GM18502 (cell line): Measurements from ENCODE around the gene TMOD2.

Source experiments
- ATAC-seq: cut with Tn5 transposase; IDR thresholded peaks from one replicate; pipeline ENCODE4 v1.9.1; 2021; ENCODE audit warnings: mild to moderate bottlenecking; ENCODE audit not compliant: unreplicated experiment, poor library complexity

TMOD2 gene

DNA sequence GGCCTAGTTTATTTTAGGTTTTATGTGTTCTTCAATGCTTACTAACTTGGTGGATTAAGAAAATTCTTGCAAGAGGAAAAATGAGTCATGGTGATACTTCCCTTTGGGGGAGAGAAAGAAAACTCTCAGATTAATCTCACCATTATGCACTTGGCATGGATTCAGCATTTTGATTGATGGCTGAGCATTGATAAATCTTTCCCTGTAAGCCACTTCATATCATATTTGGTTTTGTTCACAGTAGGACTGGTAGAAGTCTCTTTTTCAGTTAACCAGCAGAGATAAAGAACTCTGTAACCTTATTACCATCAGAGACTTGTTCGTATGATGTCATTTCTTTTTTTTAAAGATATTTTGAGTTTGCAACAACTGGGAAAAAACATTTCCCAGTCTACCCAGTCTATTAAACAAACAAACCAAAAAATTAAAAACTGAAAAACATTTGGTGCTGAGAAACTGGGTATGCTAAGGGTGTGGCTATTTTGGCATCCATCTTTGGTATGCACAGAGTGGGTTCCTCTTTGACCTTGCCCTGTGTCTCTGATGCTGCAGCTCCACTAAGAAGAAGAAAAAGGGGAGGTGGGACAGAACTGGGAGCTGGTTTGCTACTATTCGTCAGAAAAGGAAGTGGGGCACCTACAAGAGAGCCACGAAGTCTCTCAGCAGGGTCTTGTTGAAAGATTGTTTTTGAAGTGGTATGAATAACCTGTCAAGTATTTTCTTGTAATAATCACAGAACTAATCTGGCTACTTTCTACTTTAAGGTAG is 95.2 kb downstream of the TMOD2 start:
- ATAC-seq: no peak

GRCh38 chr15:51848811-51849210 is 97.4 kb downstream of the TMOD2 start:
- ATAC-seq: no peak

- no peak for ATAC-seq
These were observed 98.5 kb downstream of the TMOD2 start for GRCh38 chr15:51849860-51850259.

DNA sequence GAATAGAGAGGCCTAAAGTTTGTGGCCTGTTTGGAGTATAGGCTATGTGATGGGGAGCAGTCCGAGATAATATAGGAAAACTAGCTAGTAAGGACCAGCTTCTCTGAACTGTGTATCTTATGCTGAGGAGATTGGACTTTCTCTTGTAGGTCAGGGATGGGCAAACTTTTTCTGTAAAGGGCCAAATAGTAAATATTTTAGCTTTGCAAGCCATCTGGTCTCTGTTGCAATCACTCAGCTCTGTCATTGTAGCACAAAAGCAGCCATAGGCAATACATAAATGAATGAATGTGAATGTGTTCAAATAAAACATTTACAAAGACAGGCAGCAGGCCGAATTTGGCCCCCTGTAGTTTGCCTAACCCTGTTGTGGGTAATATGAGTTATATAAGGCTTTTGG is 102.6 kb downstream of the TMOD2 start:
- no peak for ATAC-seq

- ATAC-seq: no peak
These were observed 104.2 kb downstream of the TMOD2 start for GRCh38 chr15:51855612-51856011.

DNA sequence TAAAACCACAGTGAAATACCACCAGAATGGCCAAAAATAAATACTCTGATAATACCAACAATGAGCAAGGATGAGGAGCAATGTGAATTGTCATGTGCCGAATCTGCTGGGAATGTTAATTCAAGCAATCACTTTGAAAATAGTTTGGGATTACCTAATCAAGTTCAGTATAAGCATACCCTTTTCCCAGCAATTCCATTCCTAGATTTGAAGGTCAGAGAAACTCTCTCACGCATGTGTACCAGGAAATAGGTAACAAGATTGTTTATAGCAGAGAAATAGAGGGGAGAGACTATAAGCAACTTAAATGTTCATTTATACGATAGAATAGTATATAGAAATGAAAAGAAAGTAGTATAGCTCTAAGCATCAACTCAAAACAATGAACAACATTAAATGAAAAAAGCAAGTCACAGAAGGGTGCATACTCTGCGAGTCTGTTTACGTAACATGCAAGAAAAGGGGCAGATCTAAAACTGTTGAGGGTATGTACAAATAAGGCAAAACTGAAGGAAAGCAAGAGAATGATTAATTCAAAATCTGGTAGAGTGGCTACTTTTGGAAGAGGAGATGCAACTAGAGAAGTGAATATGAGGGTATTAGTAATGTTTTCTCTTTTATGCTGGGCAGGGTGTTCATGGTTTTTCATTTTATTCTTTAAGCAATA is 105.5 kb downstream of the TMOD2 start:
- no peak for ATAC-seq

GRCh38 chr15:51861557-51862359 is 110.4 kb downstream of the TMOD2 start:
- ATAC-seq: no peak

DNA sequence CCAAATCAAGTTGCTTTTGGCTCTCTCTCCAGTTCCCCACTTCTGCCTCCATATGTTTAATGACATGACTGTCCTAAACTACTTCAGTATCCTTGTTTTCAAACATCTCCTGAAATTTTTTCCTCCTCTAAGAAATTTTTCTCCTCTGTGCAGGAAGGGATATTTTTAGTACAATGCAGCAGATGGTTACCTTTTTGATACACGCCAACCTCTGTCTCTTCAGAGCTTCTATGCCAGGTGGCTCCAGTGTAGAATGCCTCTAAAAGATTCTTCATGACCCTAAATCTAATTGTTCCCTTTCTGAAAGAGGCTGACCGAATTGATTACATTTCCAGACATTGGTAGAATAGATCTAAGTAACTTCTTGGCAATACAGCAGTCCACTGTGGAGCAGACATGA is 111.7 kb downstream of the TMOD2 start:
- ATAC-seq: no peak

- no peak for ATAC-seq
These were observed 113.1 kb downstream of the TMOD2 start for GRCh38 chr15:51864408-51865056.

DNA sequence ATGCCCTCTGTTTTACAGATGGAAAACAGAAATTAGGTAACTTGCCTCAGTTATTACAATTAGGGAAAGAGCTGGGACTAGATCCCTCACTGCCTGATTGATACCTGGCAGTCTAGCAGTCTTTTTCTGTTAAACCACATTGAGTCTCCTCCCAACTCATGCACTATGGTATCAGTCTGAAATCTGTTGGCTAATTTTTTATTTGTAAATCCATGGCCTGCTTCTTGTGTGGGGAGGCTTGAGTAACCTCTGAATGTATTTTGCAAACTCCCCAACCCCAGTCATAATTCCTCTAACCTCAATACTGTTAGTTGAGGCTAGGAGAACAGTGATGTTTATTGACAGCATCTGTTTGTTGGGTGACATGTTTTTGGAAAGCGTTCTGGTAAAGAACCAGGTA is 113.9 kb downstream of the TMOD2 start:
- no peak for ATAC-seq
